Neural cell (in vitro differentiated cells): ENCODE data around the gene ZIC1. TPM values are rescaled to one million over a fixed set of nuclear protein-coding genes. Genes with fewer than 3 reads are reported as not detected.

Experiments used
- H2AFZ ChIP-seq: fragments of 200-600, 300-800 bp; sonication (generic), shearing (Covaris generic); 2 replicates; pipeline ENCODE4 v1.6.0; 2014; ENCODE audit warnings: low read depth, mild to moderate bottlenecking, antibody characterized with exemption, low read length, moderate library complexity
- H3F3A ChIP-seq: fragments of 200-600 bp; shearing (Covaris generic); 2 replicates; pipeline ENCODE4 v1.6.1; 2016; ENCODE audit warnings: mild to moderate bottlenecking, moderate library complexity, mixed read lengths, antibody characterized with exemption, low read length; ENCODE audit not compliant: insufficient read depth, poor library complexity, severe bottlenecking
- H3K27ac ChIP-seq: fragments of 200-600, 300-800 bp; sonication (generic), shearing (Covaris generic); 2 replicates; pipeline ENCODE4 v1.5.1; 2014; ENCODE audit warnings: mild to moderate bottlenecking, low read length, moderate library complexity
- H3K27me3 ChIP-seq: fragments of 300-800, 200-600 bp; sonication (generic), shearing (Covaris generic); 2 replicates; pipeline ENCODE4 v1.6.0; 2014; ENCODE audit warnings: mild to moderate bottlenecking, low read depth, low read length, moderate library complexity; ENCODE audit not compliant: insufficient read depth
- H3K36me3 ChIP-seq: fragments of 300-800, 200-600 bp; sonication (generic), shearing (Covaris generic); 2 replicates; pipeline ENCODE4 v1.5.1; 2014; ENCODE audit warnings: mild to moderate bottlenecking, antibody characterized with exemption, low read length, moderate library complexity; ENCODE audit not compliant: insufficient read depth
- H3K4me2 ChIP-seq: fragments of 300-800, 200-600 bp; sonication (generic), shearing (Covaris generic); 2 replicates; pipeline ENCODE4 v1.6.0; 2014; ENCODE audit warnings: mild to moderate bottlenecking, low read length
- H3K4me3 ChIP-seq: fragments of 300-800, 200-600 bp; sonication (generic), shearing (Covaris generic); 2 replicates; pipeline ENCODE4 v1.5.1; 2014; ENCODE audit warnings: mild to moderate bottlenecking, low read length, moderate library complexity
- H3K79me2 ChIP-seq: fragments of 200-600 bp; shearing (Covaris generic); replicated peaks from 2 replicates; pipeline ENCODE4 v1.6.0; 2014; ENCODE audit warnings: mild to moderate bottlenecking, low read length, moderate library complexity; ENCODE audit not compliant: insufficient read depth
- H3K9ac ChIP-seq: fragments of 300-800, 200-600 bp; sonication (generic), shearing (Covaris generic); 2 replicates; pipeline ENCODE4 v1.6.1; 2016; ENCODE audit warnings: mild to moderate bottlenecking, low read length, mixed read lengths
- H3K9me2 ChIP-seq: fragments of 200-600 bp; shearing (Covaris generic); 2 replicates; pipeline ENCODE4 v1.6.1; 2016; ENCODE audit warnings: mild to moderate bottlenecking, low read length, mixed read lengths; ENCODE audit not compliant: insufficient read depth
- H3K9me3 ChIP-seq: fragments of 200-600, 300-800 bp; sonication (generic), shearing (Covaris generic); 2 replicates; pipeline ENCODE4 v1.6.1; 2016; ENCODE audit warnings: mild to moderate bottlenecking, mixed run types, low read length, moderate library complexity, mixed read lengths
- H4K20me1 ChIP-seq: fragments of 200-600 bp; shearing (Covaris generic); 2 replicates; pipeline ENCODE4 v1.6.1; 2016; ENCODE audit warnings: mild to moderate bottlenecking, mixed run types; ENCODE audit not compliant: insufficient read depth
- CTCF ChIP-seq: fragments of 450-650 bp; IDR thresholded peaks from 2 replicates; pipeline ENCODE4 v1.5.1; 2014; ENCODE audit warnings: antibody characterized with exemption, mild to moderate bottlenecking, moderate library complexity; ENCODE audit not compliant: poor library complexity, severe bottlenecking
- EP300 ChIP-seq: fragments of 450-650 bp; conservative IDR thresholded peaks from 2 replicates; pipeline ENCODE4 v1.6.1; 2014; ENCODE audit warnings: antibody characterized with exemption, mild to moderate bottlenecking, moderate library complexity; ENCODE audit not compliant: poor library complexity, severe bottlenecking
- EZH2 ChIP-seq: fragments of 200-600, 300-800 bp; shearing (Covaris generic), sonication (generic); IDR thresholded peaks from 2 replicates; pipeline ENCODE4 v1.6.1; 2014; ENCODE audit warnings: antibody characterized with exemption, low read length, borderline replicate concordance, mild to moderate bottlenecking; ENCODE audit not compliant: insufficient read depth, poor library complexity, severe bottlenecking
- MXI1 ChIP-seq: fragments of 450-650 bp; conservative IDR thresholded peaks from 2 replicates; pipeline ENCODE4 v1.6.1; 2014; ENCODE audit warnings: antibody characterized with exemption, mild to moderate bottlenecking; ENCODE audit not compliant: poor library complexity, severe bottlenecking
- POLR2AphosphoS5 ChIP-seq: IDR thresholded peaks from 2 replicates; pipeline ENCODE4 v1.6.1; 2012
- RAD21 ChIP-seq: fragments of 450-650 bp; conservative IDR thresholded peaks from 2 replicates; pipeline ENCODE4 v1.6.1; 2014; ENCODE audit warnings: antibody characterized with exemption, mild to moderate bottlenecking, moderate library complexity
- SMC3 ChIP-seq: fragments of 450-650 bp; conservative IDR thresholded peaks from 2 replicates; pipeline ENCODE4 v1.6.1; 2014; ENCODE audit warnings: antibody characterized with exemption, mild to moderate bottlenecking, moderate library complexity; ENCODE audit not compliant: poor library complexity
- TAF1 ChIP-seq: IDR thresholded peaks from 2 replicates; pipeline ENCODE4 v1.6.1; 2012; ENCODE audit warnings: low read depth
- polyA plus RNA-seq: library from polyadenylated mRNA; depleted of rRNA; stranded (reverse); fragments of >200 nt; gene quantifications from 2 replicates; pipeline ENCODE4 v1.2.3, GENCODE V29; 2014
- TF ChIP-seq, protein P1 (sequence below): IDR thresholded peaks from 2 replicates; pipeline ENCODE4 v1.6.1; 2012; ENCODE audit warnings: borderline replicate concordance

The ZIC1 gene
- polyA plus RNA-seq, 1 donor from 2014 or later: 183 TPM

DNA sequence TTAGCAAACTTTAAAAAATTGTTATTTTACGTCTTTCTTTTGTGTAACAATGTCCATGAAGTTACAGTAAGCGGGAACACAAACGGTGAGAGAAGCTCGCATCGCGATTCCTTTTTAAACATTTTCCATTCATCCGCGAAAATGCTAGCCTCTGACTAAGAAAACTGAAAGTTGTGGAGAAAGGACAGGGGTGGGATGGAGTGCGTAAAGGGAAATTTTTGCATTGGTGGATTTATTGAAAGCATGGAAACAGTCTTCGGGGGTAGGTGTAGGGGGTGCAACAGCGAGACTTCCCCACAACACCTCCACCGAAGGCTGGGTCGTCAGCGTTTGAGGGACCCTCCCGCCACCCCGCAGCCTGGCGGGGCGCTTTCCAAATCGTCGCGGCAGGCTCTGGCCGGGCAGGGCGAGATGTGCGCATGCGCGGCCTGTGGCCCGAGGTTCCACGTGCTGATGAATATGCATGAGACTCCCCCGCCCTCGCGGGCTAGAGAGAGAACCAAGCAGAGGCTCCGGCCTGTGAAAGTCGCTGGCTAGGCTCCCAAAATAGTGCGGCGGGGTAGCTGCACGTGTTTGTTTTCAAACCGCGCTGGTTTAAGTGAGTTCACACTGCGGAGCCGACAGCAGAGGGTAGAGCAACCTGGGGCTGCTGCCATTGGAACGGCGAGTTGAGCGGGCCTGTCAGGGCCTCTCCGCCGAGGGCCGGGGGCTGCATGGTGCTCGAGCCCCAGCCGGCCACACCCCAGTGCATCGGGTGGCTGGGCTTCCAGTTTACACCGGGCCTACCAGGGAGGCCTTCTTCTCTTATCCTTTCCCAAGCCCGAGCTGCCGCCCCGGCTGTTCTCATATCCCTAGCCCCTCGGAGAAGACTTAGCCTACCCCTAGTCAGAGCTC lies 9.9 kb downstream of the ZIC1 start:
- peak overlapping the region; percentile 40 for H3K4me2 ChIP-seq
- H3F3A ChIP-seq: peaks cover 11% of the 10 kb centered on the region
- TF ChIP-seq RAD21 (peak; percentile 28), EP300 (no peak), SMC3 (peak; percentile 48), MXI1 (peak; percentile 61), TAF1 (no peak), EZH2 (no peak), CTCF (no peak), POLR2AphosphoS5 (peak; percentile 27)
- TF ChIP-seq, protein P1, sequence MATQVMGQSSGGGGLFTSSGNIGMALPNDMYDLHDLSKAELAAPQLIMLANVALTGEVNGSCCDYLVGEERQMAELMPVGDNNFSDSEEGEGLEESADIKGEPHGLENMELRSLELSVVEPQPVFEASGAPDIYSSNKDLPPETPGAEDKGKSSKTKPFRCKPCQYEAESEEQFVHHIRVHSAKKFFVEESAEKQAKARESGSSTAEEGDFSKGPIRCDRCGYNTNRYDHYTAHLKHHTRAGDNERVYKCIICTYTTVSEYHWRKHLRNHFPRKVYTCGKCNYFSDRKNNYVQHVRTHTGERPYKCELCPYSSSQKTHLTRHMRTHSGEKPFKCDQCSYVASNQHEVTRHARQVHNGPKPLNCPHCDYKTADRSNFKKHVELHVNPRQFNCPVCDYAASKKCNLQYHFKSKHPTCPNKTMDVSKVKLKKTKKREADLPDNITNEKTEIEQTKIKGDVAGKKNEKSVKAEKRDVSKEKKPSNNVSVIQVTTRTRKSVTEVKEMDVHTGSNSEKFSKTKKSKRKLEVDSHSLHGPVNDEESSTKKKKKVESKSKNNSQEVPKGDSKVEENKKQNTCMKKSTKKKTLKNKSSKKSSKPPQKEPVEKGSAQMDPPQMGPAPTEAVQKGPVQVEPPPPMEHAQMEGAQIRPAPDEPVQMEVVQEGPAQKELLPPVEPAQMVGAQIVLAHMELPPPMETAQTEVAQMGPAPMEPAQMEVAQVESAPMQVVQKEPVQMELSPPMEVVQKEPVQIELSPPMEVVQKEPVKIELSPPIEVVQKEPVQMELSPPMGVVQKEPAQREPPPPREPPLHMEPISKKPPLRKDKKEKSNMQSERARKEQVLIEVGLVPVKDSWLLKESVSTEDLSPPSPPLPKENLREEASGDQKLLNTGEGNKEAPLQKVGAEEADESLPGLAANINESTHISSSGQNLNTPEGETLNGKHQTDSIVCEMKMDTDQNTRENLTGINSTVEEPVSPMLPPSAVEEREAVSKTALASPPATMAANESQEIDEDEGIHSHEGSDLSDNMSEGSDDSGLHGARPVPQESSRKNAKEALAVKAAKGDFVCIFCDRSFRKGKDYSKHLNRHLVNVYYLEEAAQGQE: no peak
- H3K9me2 ChIP-seq: no peaks in the 10 kb centered on the region
- peak overlapping the region; percentile 47 for H3K9ac ChIP-seq
- H3K79me2 ChIP-seq: peaks cover 90% of the 10 kb centered on the region
- no peak overlapping the region for H2AFZ ChIP-seq
- H3K9me3 ChIP-seq: no peaks in the 10 kb centered on the region
- H3K27me3 ChIP-seq: peaks cover 51% of the 10 kb centered on the region
- H3K36me3 ChIP-seq: no peaks in the 10 kb centered on the region
- H4K20me1 ChIP-seq: no peaks in the 10 kb centered on the region
- peak overlapping the region; percentile 62 for H3K4me3 ChIP-seq
- peak overlapping the region; percentile 16 for H3K27ac ChIP-seq

DNA sequence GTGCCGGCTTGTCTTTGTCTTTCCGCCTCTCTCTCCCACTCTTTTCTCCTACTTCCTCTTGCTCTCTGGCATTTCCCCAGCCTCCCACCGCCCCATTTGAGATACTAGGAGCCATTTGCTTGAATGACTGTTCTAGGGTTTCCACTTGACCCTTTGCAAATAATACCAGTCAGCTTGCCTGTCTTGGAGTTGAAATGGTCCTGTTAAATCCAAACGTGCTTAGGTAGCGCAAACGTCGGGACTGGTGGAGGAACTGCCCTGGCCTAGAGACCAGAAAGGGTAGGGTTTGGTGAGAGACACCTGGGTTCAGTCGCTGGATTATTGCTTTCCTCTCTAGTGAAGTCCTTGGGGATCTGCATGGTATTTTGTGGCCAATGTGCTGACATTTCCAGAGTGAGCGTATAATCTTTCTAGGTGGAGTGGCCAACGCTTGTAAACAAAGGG lies 10.6 kb downstream of the ZIC1 start:
- no peak for TF ChIP-seq CTCF
- TF ChIP-seq MXI1: no peak
- TF ChIP-seq EP300: no peak
- TF ChIP-seq POLR2AphosphoS5: no peak
- no peak for TF ChIP-seq EZH2
- no peak for TF ChIP-seq SMC3
- no peak for TF ChIP-seq TAF1
- TF ChIP-seq, protein P1: no peak
- no peak for TF ChIP-seq RAD21
- Histone ChIP-seq H3K9me3 (no peaks in the 10 kb centered on the region), H2AFZ (no peak overlapping the region), H3K79me2 (peaks cover 87% of the 10 kb centered on the region), H3K27ac (peak overlapping the region; percentile 16), H3K9ac (peak overlapping the region; percentile 47), H3K9me2 (no peaks in the 10 kb centered on the region), H4K20me1 (no peaks in the 10 kb centered on the region), H3K27me3 (peaks cover 58% of the 10 kb centered on the region), H3K4me3 (peak overlapping the region; percentile 62), H3K36me3 (no peaks in the 10 kb centered on the region), H3F3A (peaks cover 11% of the 10 kb centered on the region), H3K4me2 (no peak overlapping the region)
